ENCODE data around the gene CHST8.

CHST8 gene

DNA sequence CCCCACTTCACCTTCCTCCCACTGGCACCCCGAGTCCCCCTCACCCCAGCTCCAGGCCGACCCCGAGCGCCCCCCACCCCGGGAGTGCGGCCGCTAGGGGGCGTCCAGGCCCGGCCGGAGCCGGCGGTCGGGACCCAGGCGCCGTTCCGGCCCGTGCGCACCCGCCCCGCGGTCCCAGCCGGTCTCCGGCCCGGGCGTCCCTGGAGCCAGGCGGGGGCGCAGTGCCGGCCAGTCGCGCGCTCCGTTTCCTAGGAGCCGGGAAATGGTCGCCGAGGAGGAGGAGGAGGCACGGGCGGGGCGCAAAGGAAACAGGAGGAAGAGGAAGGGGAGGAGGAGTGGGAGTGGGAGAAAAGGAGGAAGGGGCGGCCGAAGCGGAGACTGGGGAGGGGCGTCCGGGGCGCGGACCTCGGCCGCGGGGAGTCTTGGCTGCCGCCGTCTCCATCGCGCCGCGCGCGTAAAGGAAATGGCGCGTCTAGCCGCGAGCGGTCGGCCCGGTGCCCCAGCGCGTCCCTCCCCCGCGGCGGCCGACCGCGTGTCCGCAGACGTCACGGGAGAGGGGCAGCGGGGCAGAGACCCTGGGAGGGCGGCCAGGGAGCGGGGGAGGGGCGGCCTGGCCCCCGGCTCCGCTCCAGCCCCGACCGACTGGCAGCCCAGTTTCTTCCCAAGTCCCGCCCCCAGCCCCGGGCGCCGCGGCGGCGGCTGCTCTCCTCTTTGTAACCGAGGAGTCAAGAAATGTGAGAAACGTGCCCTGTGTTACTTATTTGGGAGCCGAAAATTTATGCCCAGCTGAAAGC is 173.8 kb downstream of the CHST8 start:
- H3K4me3 ChIP-seq (ENCODE audit: low read length), result peak overlapping the region; percentile 48; the same call in 1 of the 2 replicates
- H3K36me3 ChIP-seq (ENCODE audit: control insufficient read depth, low read length), result no peaks in the 10 kb centered on the region
- no peaks in the 10 kb centered on the region for H3K4me1 ChIP-seq (ENCODE audit: control insufficient read depth, low read length)
- TF ChIP-seq, protein P1, sequence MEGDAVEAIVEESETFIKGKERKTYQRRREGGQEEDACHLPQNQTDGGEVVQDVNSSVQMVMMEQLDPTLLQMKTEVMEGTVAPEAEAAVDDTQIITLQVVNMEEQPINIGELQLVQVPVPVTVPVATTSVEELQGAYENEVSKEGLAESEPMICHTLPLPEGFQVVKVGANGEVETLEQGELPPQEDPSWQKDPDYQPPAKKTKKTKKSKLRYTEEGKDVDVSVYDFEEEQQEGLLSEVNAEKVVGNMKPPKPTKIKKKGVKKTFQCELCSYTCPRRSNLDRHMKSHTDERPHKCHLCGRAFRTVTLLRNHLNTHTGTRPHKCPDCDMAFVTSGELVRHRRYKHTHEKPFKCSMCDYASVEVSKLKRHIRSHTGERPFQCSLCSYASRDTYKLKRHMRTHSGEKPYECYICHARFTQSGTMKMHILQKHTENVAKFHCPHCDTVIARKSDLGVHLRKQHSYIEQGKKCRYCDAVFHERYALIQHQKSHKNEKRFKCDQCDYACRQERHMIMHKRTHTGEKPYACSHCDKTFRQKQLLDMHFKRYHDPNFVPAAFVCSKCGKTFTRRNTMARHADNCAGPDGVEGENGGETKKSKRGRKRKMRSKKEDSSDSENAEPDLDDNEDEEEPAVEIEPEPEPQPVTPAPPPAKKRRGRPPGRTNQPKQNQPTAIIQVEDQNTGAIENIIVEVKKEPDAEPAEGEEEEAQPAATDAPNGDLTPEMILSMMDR (IDR thresholded peaks at IDR 0.05; ENCODE audit: low read depth, low read length, poor library complexity, severe bottlenecking), result peak; percentile 78
- TF ChIP-seq EZH2phosphoT487 (IDR thresholded peaks at IDR 0.05; ENCODE audit: borderline replicate concordance, low read length), result no peak
- no peaks in the 10 kb centered on the region for H4K20me1 ChIP-seq (ENCODE audit: control insufficient read depth, insufficient read depth, low read depth, low read length)
- no peaks in the 10 kb centered on the region for H3K9me3 ChIP-seq (ENCODE audit: control insufficient read depth, insufficient read depth, low read length)
- H3K27me3 ChIP-seq (ENCODE audit: control insufficient read depth, low read length), result peaks cover 11% of the 10 kb centered on the region; the same call in 1 of the 2 replicates
- no peak overlapping the region for H3K27ac ChIP-seq (ENCODE audit: low read depth, low read length)
- no peaks in the 10 kb centered on the region for H3K9me2 ChIP-seq (replicated peaks; ENCODE audit: control insufficient read depth, low read length)
- H3F3A ChIP-seq (ENCODE audit: control insufficient read depth, insufficient read depth), result no peaks in the 10 kb centered on the region
- H3K79me2 ChIP-seq (ENCODE audit: control insufficient read depth, low read length), result no peaks in the 10 kb centered on the region
- H3K4me2 ChIP-seq (ENCODE audit: low read length), result peak overlapping the region; percentile 44

DNA sequence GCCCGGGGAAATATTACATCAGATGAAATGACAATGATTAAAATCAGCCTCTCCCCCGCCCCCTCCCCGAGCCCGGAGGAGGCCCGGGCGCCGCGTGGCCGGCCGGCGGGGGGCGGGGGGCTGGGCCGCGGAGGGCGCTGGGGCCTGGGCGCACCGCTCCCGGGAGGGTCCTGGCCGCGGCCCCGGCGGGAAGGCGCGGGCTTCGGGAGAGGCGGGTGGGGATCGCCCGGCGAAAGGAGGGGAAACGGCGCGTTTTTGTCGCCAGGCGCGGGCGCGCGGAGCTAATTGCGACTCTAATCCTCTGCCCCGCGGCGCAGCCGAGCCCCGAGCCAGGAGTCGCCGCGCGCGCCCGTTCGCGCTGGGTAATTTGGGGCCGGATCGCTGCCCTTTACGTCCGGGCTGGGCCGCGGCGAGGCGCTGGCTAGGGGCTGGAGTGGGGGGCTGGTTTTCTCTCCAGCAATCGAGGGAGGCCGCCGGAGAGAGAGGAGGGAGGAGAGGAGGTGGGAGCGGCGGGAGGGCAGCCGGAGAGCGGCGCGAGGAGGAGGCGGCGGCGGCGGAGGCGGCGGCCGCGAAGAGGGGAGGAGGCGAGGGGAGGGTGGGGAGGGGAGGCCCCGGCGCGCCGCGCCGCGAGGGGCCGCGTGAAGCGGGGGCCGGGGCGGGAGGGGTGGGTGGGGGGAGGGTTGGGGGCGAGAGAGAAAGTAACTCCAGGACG is 174.6 kb downstream of the CHST8 start, which contains the start of gene KCTD15:
Gene KCTD15 (plus strand): TSS at position 707 of the 712 bp plus-strand sequence. CDS start 3,585 bp downstream, outside the sequence.
- no peaks in the 10 kb centered on the region for H3K9me2 ChIP-seq (replicated peaks; ENCODE audit: control insufficient read depth, low read length)
- H4K20me1 ChIP-seq (ENCODE audit: control insufficient read depth, insufficient read depth, low read depth, low read length), result no peaks in the 10 kb centered on the region
- H3K27ac ChIP-seq (ENCODE audit: low read depth, low read length), result no peak within 1 kb of the TSS
- no peaks in the 10 kb centered on the region for H3K9me3 ChIP-seq (ENCODE audit: control insufficient read depth, insufficient read depth, low read length)
- peaks cover 11% of the 10 kb centered on the region; the same call in 1 of the 2 replicates for H3K27me3 ChIP-seq (ENCODE audit: control insufficient read depth, low read length)
- peak within 1 kb of the TSS; percentile 48; the same call in 1 of the 2 replicates for H3K4me3 ChIP-seq (ENCODE audit: low read length)
- peak within 1 kb of the TSS; percentile 44 for H3K4me2 ChIP-seq (ENCODE audit: low read length)
- H3K4me1 ChIP-seq (ENCODE audit: control insufficient read depth, low read length), result no peaks in the 10 kb centered on the region
- no peaks in the 10 kb centered on the region for H3F3A ChIP-seq (ENCODE audit: control insufficient read depth, insufficient read depth)
- no peaks in the 10 kb centered on the region for H3K36me3 ChIP-seq (ENCODE audit: control insufficient read depth, low read length)
- H3K79me2 ChIP-seq (ENCODE audit: control insufficient read depth, low read length), result no peaks in the 10 kb centered on the region
- TF ChIP-seq, protein P1 (IDR thresholded peaks at IDR 0.05; ENCODE audit: low read depth, low read length, poor library complexity, severe bottlenecking), result no peak
- no peak for TF ChIP-seq EZH2phosphoT487 (IDR thresholded peaks at IDR 0.05; ENCODE audit: borderline replicate concordance, low read length)

DNA sequence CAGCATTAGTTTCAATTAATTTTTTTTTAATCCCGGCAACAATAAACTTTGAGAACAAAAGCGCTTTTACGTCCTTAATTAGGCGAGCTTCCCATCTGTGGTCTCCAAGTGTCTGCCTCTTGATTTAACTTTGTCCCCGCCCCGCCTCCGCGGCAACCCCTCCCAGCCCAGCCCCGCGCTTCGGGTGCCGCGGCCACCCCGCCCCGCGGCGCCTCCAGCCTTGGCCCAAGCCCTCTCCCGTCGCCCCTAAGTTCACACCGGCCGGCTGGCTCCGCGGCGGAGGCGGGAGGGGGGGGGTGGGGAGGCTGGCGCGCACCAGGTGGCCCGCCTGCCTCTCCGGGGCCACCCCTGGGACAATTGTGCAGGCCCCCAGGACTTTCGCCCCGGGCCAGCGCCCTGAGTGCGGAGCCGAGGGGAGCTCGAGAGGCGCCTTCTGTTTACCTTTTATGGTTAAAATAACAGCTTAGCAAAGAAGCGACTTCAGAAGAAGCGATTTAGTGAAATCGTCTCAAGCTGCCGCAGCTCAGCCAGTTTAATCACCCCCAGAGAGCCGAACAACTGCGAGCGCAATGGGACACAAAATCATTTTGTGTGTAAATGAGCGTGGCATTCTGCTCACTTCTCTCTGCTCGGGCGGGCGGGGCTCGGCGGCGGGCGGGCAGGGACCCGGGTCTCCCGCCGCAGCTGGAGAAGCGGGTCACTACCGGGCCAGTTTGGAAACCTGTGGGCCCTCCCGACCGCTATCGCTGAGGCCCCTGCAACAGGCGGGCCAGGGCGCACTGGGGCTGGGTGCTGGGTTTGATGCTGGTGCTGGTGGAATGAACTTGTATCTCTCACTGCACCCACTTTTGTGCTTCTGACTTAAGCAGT is 176.3 kb downstream of the CHST8 start:
- Histone ChIP-seq H3K9me3 (ENCODE audit: control insufficient read depth, insufficient read depth, low read length) (no peaks in the 10 kb centered on the region), H3K27me3 (ENCODE audit: control insufficient read depth, low read length) (peaks cover 11% of the 10 kb centered on the region; the same call in 1 of the 2 replicates), H3F3A (ENCODE audit: control insufficient read depth, insufficient read depth) (no peaks in the 10 kb centered on the region), H3K79me2 (ENCODE audit: control insufficient read depth, low read length) (no peaks in the 10 kb centered on the region), H3K4me1 (ENCODE audit: control insufficient read depth, low read length) (no peaks in the 10 kb centered on the region), H4K20me1 (ENCODE audit: control insufficient read depth, insufficient read depth, low read depth, low read length) (no peaks in the 10 kb centered on the region), H3K4me3 (ENCODE audit: low read length) (no peak overlapping the region), H3K4me2 (ENCODE audit: low read length) (no peak overlapping the region), H3K27ac (ENCODE audit: low read depth, low read length) (no peak overlapping the region), H3K36me3 (ENCODE audit: control insufficient read depth, low read length) (no peaks in the 10 kb centered on the region), H3K9me2 (replicated peaks; ENCODE audit: control insufficient read depth, low read length) (no peaks in the 10 kb centered on the region)
- TF ChIP-seq EZH2phosphoT487 (IDR thresholded peaks at IDR 0.05; ENCODE audit: borderline replicate concordance, low read length), result no peak
- TF ChIP-seq, protein P1 (IDR thresholded peaks at IDR 0.05; ENCODE audit: low read depth, low read length, poor library complexity, severe bottlenecking), result no peak

All from DOHH2 (cell line).